GM21786 (cell line): ENCODE data around the gene HK1.

ENCODE experiments used
- ATAC-seq: cut with Tn5 transposase; IDR thresholded peaks from one replicate; pipeline ENCODE4 v1.9.1; 2021; ENCODE audit not compliant: unreplicated experiment

HK1 gene

GRCh38 chr10:69372126-69372980 lies 94.1 kb downstream of the HK1 start:
- no peak for ATAC-seq

- ATAC-seq, result no peak
Observed at GRCh38 chr10:69374242-69374641, 95.9 kb downstream of the HK1 start.

- ATAC-seq, result no peak
Observed at GRCh38 chr10:69374931-69375306, 96.6 kb downstream of the HK1 start.

- ATAC-seq, result no peak
Observed at GRCh38 chr10:69375307-69376151, 97.2 kb downstream of the HK1 start.

GRCh38 chr10:69376662-69377061 lies 98.4 kb downstream of the HK1 start:
- ATAC-seq, result no peak

- no peak for ATAC-seq
Observed at GRCh38 chr10:69377191-69377590, 98.9 kb downstream of the HK1 start.

- no peak for ATAC-seq
Observed at GRCh38 chr10:69377933-69378332, 99.6 kb downstream of the HK1 start.

GRCh38 chr10:69379800-69380199 lies 101.5 kb downstream of the HK1 start:
- ATAC-seq, result no peak

GRCh38 chr10:69382382-69383117 lies 104.3 kb downstream of the HK1 start:
- no peak for ATAC-seq

- no peak for ATAC-seq
Observed at GRCh38 chr10:69383558-69383957, 105.3 kb downstream of the HK1 start.

- ATAC-seq, result no peak
Observed at GRCh38 chr10:69384320-69384719, 106.0 kb downstream of the HK1 start.

- ATAC-seq, result no peak
Observed at GRCh38 chr10:69385454-69386350, 107.4 kb downstream of the HK1 start.

- ATAC-seq, result no peak
Observed at GRCh38 chr10:69387500-69387899, 109.2 kb downstream of the HK1 start.

GRCh38 chr10:69388488-69388887 lies 110.2 kb downstream of the HK1 start:
- no peak for ATAC-seq

GRCh38 chr10:69389827-69390490 lies 111.7 kb downstream of the HK1 start:
- ATAC-seq, result no peak

GRCh38 chr10:69391158-69391557 lies 112.9 kb downstream of the HK1 start:
- no peak for ATAC-seq

GRCh38 chr10:69392481-69393000 lies 114.2 kb downstream of the HK1 start:
- ATAC-seq, result peak; percentile 90

GRCh38 chr10:69394020-69394419 lies 115.7 kb downstream of the HK1 start:
- ATAC-seq, result no peak

- no peak for ATAC-seq
Observed at GRCh38 chr10:69397972-69398371, 119.7 kb downstream of the HK1 start.

GRCh38 chr10:69398466-69398865 lies 120.2 kb downstream of the HK1 start:
- ATAC-seq, result no peak
